Activated effector memory CD4-positive, alpha-beta T cell treated with Interleukin-2 at 50 U/mL for 16 hours (primary cell): Measurements from ENCODE around the gene PTPDC1.
"Not testable (repeated sequence)": the region's sequence is repeated elsewhere in the genome, so short reads cannot be mapped to it uniquely, and the experiment has no call there.

Experiments used
- DNase-seq: peaks from one replicate; pipeline ENCODE4 v3.0.0-alpha.2; 2020

The PTPDC1 gene

GRCh38 chr9:94096819-94097577 is 12.7 kb downstream of the PTPDC1 start:
- DNase-seq = no peak

GRCh38 chr9:94097788-94098414 is 13.6 kb downstream of the PTPDC1 start:
- no peak for DNase-seq

- no peak for DNase-seq
Measured at GRCh38 chr9:94100152-94100879, 16.1 kb downstream of the PTPDC1 start.

GRCh38 chr9:94101162-94101853 is 17.0 kb downstream of the PTPDC1 start:
- no peak for DNase-seq

- DNase-seq = no peak
Measured at GRCh38 chr9:94108584-94108983, 24.3 kb downstream of the PTPDC1 start.

GRCh38 chr9:94110821-94111252 is 26.6 kb downstream of the PTPDC1 start:
- DNase-seq = no peak

- no peak for DNase-seq
Measured at GRCh38 chr9:94111446-94111845, 27.2 kb downstream of the PTPDC1 start.

GRCh38 chr9:94112716-94113465 is 28.6 kb downstream of the PTPDC1 start:
- no peak for DNase-seq

GRCh38 chr9:94120088-94120487 is 35.8 kb downstream of the PTPDC1 start:
- DNase-seq = not testable (repeated sequence)

- DNase-seq = no peak
Measured at GRCh38 chr9:94120854-94121376, 36.7 kb downstream of the PTPDC1 start.

- DNase-seq = no peak
Measured at GRCh38 chr9:94126844-94127243, 42.6 kb downstream of the PTPDC1 start.

- no peak for DNase-seq
Measured at GRCh38 chr9:94127806-94128205, 43.5 kb downstream of the PTPDC1 start.

GRCh38 chr9:94128580-94128979 is 44.3 kb downstream of the PTPDC1 start:
- DNase-seq = no peak

GRCh38 chr9:94134629-94135028 is 50.4 kb downstream of the PTPDC1 start:
- no peak for DNase-seq

GRCh38 chr9:94135222-94135621 is 51.0 kb downstream of the PTPDC1 start:
- DNase-seq = no peak

- DNase-seq = no peak
Measured at GRCh38 chr9:94139672-94140417, 55.6 kb downstream of the PTPDC1 start.

- no peak for DNase-seq
Measured at GRCh38 chr9:94140418-94140780, 56.1 kb downstream of the PTPDC1 start.

GRCh38 chr9:94140791-94141790 is 56.8 kb downstream of the PTPDC1 start:
- DNase-seq = no peak

- DNase-seq = no peak
Measured at GRCh38 chr9:94142353-94142752, 58.1 kb downstream of the PTPDC1 start.

- DNase-seq = no peak
Measured at GRCh38 chr9:94144394-94144793, 60.1 kb downstream of the PTPDC1 start.
